Spleen (tissue), 13 donors: ENCODE measurements around the gene GRIK3. TPM values are rescaled to one million over a fixed set of nuclear protein-coding genes. Genes with fewer than 3 reads are reported as not detected.
A peak's percentile ranks its signal among the peaks of the same experiment; 100 is the strongest.
"Not testable (repeated sequence)": the region's sequence is repeated elsewhere in the genome, so short reads cannot be mapped to it uniquely, and the experiment has no call there.

Experiments used
- DNase-seq: peaks from one replicate; pipeline ENCODE4 v3.0.0-alpha.2; 2020
- H3K27ac ChIP-seq, 8 donors: fragments of 200-600 bp; sonication (generic) in 7 of 8; 1 replicate in 4 of 8; 2 replicates in 4 of 8; pipeline versions ENCODE4 v1.5.0 to v1.8.0; 2016 to 2021; ENCODE audit warnings: inconsistent platforms in 4 of 8, mild to moderate bottlenecking in 4 of 8, moderate library complexity in 1 of 8
- H3K27me3 ChIP-seq, 7 donors: fragments of 200-600 bp; sonication (generic) in 6 of 7; replicated peaks in 1 of 7; 1 replicate in 4 of 7; 2 replicates in 3 of 7; pipeline versions ENCODE4 v1.5.0 to v1.8.0; 2016 to 2021; ENCODE audit warnings: inconsistent platforms in 3 of 7, mild to moderate bottlenecking in 1 of 7
- H3K36me3 ChIP-seq, 6 donors: fragments of 200-600 bp; sonication (generic) in 5 of 6; 1 replicate in 4 of 6; 2 replicates in 2 of 6; pipeline versions ENCODE4 v1.5.0 to v1.8.0; 2016 to 2021; ENCODE audit warnings: inconsistent platforms in 2 of 6
- H3K4me1 ChIP-seq, 6 donors: fragments of 200-600 bp; sonication (generic) in 5 of 6; 1 replicate in 3 of 6; 2 replicates in 3 of 6; pipeline versions ENCODE4 v1.5.0 to v1.8.0; 2016 to 2021; ENCODE audit warnings: inconsistent platforms in 3 of 6
- H3K4me3 ChIP-seq, 8 donors: fragments of 200-600 bp; sonication (generic) in 7 of 8; 1 replicate in 4 of 8; 2 replicates in 4 of 8; pipeline versions ENCODE4 v1.5.0 to v1.8.0; 2016 to 2021; ENCODE audit warnings: inconsistent platforms in 4 of 8, mild to moderate bottlenecking in 4 of 8, moderate library complexity in 2 of 8
- H3K9me3 ChIP-seq, 8 donors: fragments of 200-600 bp; sonication (generic) in 7 of 8; 1 replicate in 4 of 8; 2 replicates in 4 of 8; pipeline versions ENCODE4 v1.5.0 to v1.8.0; 2016 to 2021; ENCODE audit warnings: inconsistent platforms in 4 of 8
- POLR2A ChIP-seq, 3 donors: fragments of 450-650 bp; IDR thresholded peaks; one replicate each; pipeline ENCODE4 v1.5.1; 2017; ENCODE audit warnings: antibody characterized with exemption in 3 of 3, mild to moderate bottlenecking in 1 of 3
- POLR2AphosphoS5 ChIP-seq, 3 donors: sonication (generic); formaldehyde crosslinking; IDR thresholded peaks; one replicate each; pipeline ENCODE4 v1.5.1; 2017; ENCODE audit warnings: antibody characterized with exemption in 3 of 3
- WGBS, 5 donors: extraction: QIAGEN DNeasy Blood & Tissue Kit in 3 of 5; methylation state at CpG; one replicate each; pipeline versions ENCODE4 v1.1.5 to v1.1.7; 2013 to 2018; 5-methylcytosine and 5-hydroxymethylcytosine counted together
- intact Hi-C: fragments of 100-400 bp; cut with DNase I; formaldehyde crosslinking; loops from one replicate; pipeline ENCODE4 v1.15.0; 2023; ENCODE audit warnings: low total_unique reads
- long read RNA-seq, 2 donors: transcript quantifications; one replicate each; lab custom pipeline, GENCODE V29; 2026
- polyA plus RNA-seq, 3 donors: library from polyadenylated mRNA; stranded (reverse); fragments of 200-250 nt; gene quantifications; one replicate each; pipeline ENCODE4 v1.2.1, GENCODE V29; 2013
- total RNA-seq, 7 donors: library from RNA; depleted of rRNA in 3 of 7; stranded (reverse); fragments of >200 nt in 3 of 7; fragmentation: NEBNext Ultra II Directional in 4 of 7; extraction: Animal tissue kit (Norgen Biotek cat#: 25700) in 4 of 7; gene quantifications; one replicate each; pipeline versions ENCODE4 v1.1.0 to v1.2.1, GENCODE V29; 2016 to 2021
- TF ChIP-seq, protein P1 (sequence below), 11 experiments: fragments of 200-600 bp in 7 of 11; fragments of 450-650 bp in 4 of 11; sonication (generic) in 4 of 11; IDR thresholded peaks in 8 of 11; conservative IDR thresholded peaks in 3 of 11; 1 replicate in 7 of 11; 2 replicates in 4 of 11; pipeline versions ENCODE4 v1.4.0 to v1.8.0; 2016 to 2021; ENCODE audit warnings: antibody characterized with exemption in 11 of 11, inconsistent platforms in 4 of 11, mild to moderate bottlenecking in 1 of 11
- donor health status: healthy with polysubstance abuse.
- donor health status: DM: no; HTN: no; CAD: no; lungs with moderate emphysema.
- donor health status: DM: no; HTN: no; CAD: no.
- donor health status: Bipolar disorder and iron deficiency.
- donor health status: healthy.
- donor health status: DM: no; HTN: no; CAD: no.
- donor health status: DM: yes; HTN: yes; CAD: no.

The GRIK3 gene
- total RNA-seq: under 1 TPM; 0.09 to 0.57 (median 0.20) TPM
- polyA plus RNA-seq: under 1 TPM; 0.09 to 0.74 (median 0.11) TPM
- long read RNA-seq, donor 1: 0 reads
- long read RNA-seq, donor 2: 0 reads

GRCh38 chr1:37034121-37035013 lies at the start of gene GRIK3:
Gene GRIK3 (minus strand): TSS chr1:37034515. CDS start chr1:37034108, 407 bp downstream.
- H3K36me3 ChIP-seq: no peaks in the 10 kb centered on the region
- peaks cover 16 to 54% (median 42%) of the 10 kb centered on the region in 6 donors for H3K4me1 ChIP-seq
- DNase-seq: no peak
- 2 to 5% (median 2%) methylated on average over 34 to 128 of the region's 128 CpGs for WGBS, 5 donors
- H3K27ac ChIP-seq: no peak within 1 kb of the TSS
- H3K27me3 ChIP-seq: peaks cover 7 to 100% (median 90%) of the 10 kb centered on the region in 7 donors
- H3K9me3 ChIP-seq: no peaks in the 10 kb centered on the region
- intact Hi-C loops: loop anchor here (10.0 kb wide), 2 partner anchors 290 to 330 kb away; no protein-coding TSS in a partner anchor
- TF ChIP-seq, protein P1, sequence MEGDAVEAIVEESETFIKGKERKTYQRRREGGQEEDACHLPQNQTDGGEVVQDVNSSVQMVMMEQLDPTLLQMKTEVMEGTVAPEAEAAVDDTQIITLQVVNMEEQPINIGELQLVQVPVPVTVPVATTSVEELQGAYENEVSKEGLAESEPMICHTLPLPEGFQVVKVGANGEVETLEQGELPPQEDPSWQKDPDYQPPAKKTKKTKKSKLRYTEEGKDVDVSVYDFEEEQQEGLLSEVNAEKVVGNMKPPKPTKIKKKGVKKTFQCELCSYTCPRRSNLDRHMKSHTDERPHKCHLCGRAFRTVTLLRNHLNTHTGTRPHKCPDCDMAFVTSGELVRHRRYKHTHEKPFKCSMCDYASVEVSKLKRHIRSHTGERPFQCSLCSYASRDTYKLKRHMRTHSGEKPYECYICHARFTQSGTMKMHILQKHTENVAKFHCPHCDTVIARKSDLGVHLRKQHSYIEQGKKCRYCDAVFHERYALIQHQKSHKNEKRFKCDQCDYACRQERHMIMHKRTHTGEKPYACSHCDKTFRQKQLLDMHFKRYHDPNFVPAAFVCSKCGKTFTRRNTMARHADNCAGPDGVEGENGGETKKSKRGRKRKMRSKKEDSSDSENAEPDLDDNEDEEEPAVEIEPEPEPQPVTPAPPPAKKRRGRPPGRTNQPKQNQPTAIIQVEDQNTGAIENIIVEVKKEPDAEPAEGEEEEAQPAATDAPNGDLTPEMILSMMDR (IDR thresholded peaks at IDR 0.05 in 8 of 11, conservative IDR thresholded peaks at IDR 0.05 in 3 of 11): no peak
- TF ChIP-seq POLR2A (IDR thresholded peaks at IDR 0.05) (no peak), POLR2AphosphoS5 (IDR thresholded peaks at IDR 0.05) (no peak)
- H3K4me3 ChIP-seq: peak within 1 kb of the TSS in 2 of 8 donors; percentile 19 to 52

- Histone ChIP-seq H3K9me3 (peaks cover 0 to 4% (median 0%) of the 10 kb centered on the region in 8 donors), H3K27me3 (peaks cover 0 to 36% (median 0%) of the 10 kb centered on the region in 7 donors), H3K27ac (no peak overlapping the region), H3K4me3 (no peak overlapping the region), H3K36me3 (no peaks in the 10 kb centered on the region), H3K4me1 (no peaks in the 10 kb centered on the region)
- intact Hi-C loops: no loop called here
- peak; percentile 12 for DNase-seq
- 75 to 81% (median 79%) methylated on average over 10 of the region's 10 CpGs for WGBS, 5 donors
- TF ChIP-seq POLR2A (IDR thresholded peaks at IDR 0.05) (no peak), POLR2AphosphoS5 (IDR thresholded peaks at IDR 0.05) (no peak)
- TF ChIP-seq, protein P1 (IDR thresholded peaks at IDR 0.05 in 8 of 11, conservative IDR thresholded peaks at IDR 0.05 in 3 of 11): no peak
These were observed 49.7 kb upstream of the GRIK3 start for GRCh38 chr1:37084013-37084412.

GRCh38 chr1:37083603-37084002 lies 49.3 kb upstream of the GRIK3 start:
- Histone ChIP-seq H3K9me3 (peaks cover 0 to 4% (median 0%) of the 10 kb centered on the region in 8 donors), H3K4me3 (no peak overlapping the region), H3K4me1 (no peaks in the 10 kb centered on the region), H3K27ac (no peak overlapping the region), H3K36me3 (no peaks in the 10 kb centered on the region), H3K27me3 (peaks cover 0 to 39% (median 0%) of the 10 kb centered on the region in 7 donors)
- TF ChIP-seq POLR2A (IDR thresholded peaks at IDR 0.05) (no peak), POLR2AphosphoS5 (IDR thresholded peaks at IDR 0.05) (no peak)
- TF ChIP-seq, protein P1 (IDR thresholded peaks at IDR 0.05 in 8 of 11, conservative IDR thresholded peaks at IDR 0.05 in 3 of 11): no peak
- peak; percentile 35 for DNase-seq
- intact Hi-C loops: no loop called here
- whole genome bisulfite sequencing, 5 donors: 86 to 91% (median 89%) methylated on average over 12 of the region's 12 CpGs

GRCh38 chr1:37080296-37080986 lies 46.1 kb upstream of the GRIK3 start:
- H3K27ac ChIP-seq, H3K4me3 ChIP-seq, H3K36me3 ChIP-seq, intact Hi-C loops, H3K4me1 ChIP-seq, H3K9me3 ChIP-seq, DNase-seq: not testable (repeated sequence)
- WGBS, 5 donors: 88 to 99% (median 96%) methylated on average over 16 to 53 of the region's 54 CpGs
- H3K27me3 ChIP-seq: peaks cover 0 to 29% (median 0%) of the 10 kb centered on the region in 7 donors
